GM12801 (cell line): ENCODE data around the gene SHROOM1.

Experiments
- CTCF ChIP-seq: IDR thresholded peaks from one replicate; pipeline ENCODE4 v1.5.1; 2011; ENCODE audit warnings: control low read depth; ENCODE audit not compliant: insufficient read length; ENCODE audit errors: extremely low read depth

Gene SHROOM1

DNA sequence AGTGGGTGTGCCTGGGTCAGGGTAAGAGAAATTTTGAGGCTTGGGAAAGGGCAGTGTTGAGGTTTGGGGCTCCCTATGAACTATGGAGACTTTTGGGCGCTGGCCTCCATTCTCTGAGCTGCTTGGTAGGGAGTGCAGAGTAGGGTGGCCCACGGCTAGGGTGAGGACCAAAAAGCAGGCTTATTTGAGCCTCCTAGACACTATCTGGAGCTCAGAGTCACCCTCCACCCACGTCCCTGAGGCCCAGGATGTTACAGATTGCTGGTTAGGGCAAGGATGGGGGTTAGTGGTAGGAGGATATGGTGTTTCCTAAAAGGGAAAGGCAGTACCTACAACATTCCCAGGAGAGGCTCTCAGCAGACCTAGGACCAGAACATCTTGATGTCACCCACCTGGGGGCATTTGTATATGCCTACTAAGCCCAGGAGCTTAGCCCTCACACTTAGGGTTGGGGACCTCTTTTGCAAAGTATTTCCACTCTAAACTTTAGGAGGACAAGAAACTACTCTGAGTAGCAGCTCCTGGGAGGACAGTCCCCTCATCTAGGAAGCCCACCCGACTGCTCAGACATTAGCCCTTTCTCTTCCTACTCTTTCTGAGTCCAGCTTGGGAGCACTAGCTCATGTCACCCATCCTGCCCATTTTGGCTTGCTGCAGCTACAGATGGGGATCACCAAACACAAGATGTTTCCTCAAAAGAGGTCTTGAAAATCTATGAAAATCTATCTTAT lies 2.3 kb downstream of the SHROOM1 start:
- no peak for TF ChIP-seq CTCF

GRCh38 chr5:132826424-132827082 lies 3.9 kb downstream of the SHROOM1 start:
- TF ChIP-seq CTCF = no peak

DNA sequence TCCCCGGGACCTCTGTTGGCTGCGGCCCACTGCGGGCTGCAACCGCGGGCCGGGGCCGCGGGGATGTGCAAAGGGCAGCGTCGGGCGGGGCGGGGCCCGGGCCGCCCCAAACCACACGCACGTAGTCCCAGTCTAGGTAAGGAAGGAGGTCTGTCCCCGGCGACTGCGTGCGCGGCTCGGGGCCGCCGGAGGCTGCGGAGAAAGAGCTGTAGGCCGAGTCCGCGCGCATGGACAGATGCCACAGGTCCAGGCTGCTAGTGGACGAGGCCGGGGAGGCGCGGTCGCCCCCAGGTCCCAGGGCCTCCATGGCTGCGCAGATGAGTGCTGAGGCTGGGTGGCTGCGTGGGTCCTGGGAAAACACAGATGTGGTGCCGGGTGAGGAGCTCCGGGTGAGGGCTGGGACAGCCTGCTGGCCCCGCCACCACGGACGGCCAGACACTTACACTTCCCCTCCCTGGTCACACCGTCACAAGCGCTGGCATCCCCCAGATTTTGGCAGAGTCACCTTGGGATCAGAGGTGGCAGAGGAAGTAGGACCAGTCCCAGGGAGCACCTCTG lies 4.5 kb downstream of the SHROOM1 start:
- TF ChIP-seq CTCF = no peak

GRCh38 chr5:132825033-132825833 lies 5.2 kb downstream of the SHROOM1 start:
- TF ChIP-seq CTCF = no peak

DNA sequence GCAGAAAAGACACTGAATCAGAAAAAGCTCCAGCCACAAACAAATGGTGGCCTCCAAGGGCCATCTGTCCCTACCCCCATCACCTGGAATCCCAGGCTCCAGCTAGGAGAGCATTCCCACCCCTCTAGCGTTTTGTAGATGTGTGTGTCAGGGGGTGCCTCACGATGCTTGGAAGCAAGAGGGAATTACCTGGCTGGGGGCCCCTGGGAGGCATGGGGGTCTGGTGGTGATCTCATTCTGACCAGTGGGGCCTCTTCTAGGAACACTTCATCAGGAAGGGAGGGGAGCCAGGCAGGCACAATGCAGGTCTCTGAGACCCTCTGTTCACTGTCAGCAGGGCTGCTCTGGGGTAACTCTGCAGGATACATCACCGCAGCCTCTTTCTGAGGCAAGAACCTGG lies 6.0 kb downstream of the SHROOM1 start:
- TF ChIP-seq CTCF = no peak

- TF ChIP-seq CTCF = no peak
These were observed 6.9 kb downstream of the SHROOM1 start for GRCh38 chr5:132823481-132824050.
